DMS53 (cell line): ENCODE results near the gene RPE65.
"Not testable (repeated sequence)": the region's sequence is repeated elsewhere in the genome, so short reads cannot be mapped to it uniquely, and the experiment has no call there.

ENCODE experiments used
- DNase-seq: peaks from one replicate; lab custom pipeline; 2025; lab: John Stamatoyannopoulos, UW

RPE65 gene

GRCh38 chr1:68449901-68450300 is at the start of gene RPE65:
RPE65 (minus strand) TSS chr1:68449954; CDS start chr1:68449905, 49 bp downstream.
- DNase-seq, result no peak

- no peak for DNase-seq
Measured at GRCh38 chr1:68497358-68497698, 47.6 kb upstream of the RPE65 start.

GRCh38 chr1:68496680-68497357 is 47.1 kb upstream of the RPE65 start, which contains the start of gene DEPDC1:
DEPDC1 (minus strand) TSS chr1:68497082; CDS start chr1:68496999, 83 bp downstream.
- DNase-seq, result peak; percentile 99

- DNase-seq, result peak; percentile 64
Measured at GRCh38 chr1:68495968-68496679, 46.4 kb upstream of the RPE65 start.

GRCh38 chr1:68495532-68495931 is 45.8 kb upstream of the RPE65 start:
- peak; percentile 54 for DNase-seq

- DNase-seq, result no peak
Measured at GRCh38 chr1:68493193-68493592, 43.4 kb upstream of the RPE65 start.

GRCh38 chr1:68492255-68492654 is 42.5 kb upstream of the RPE65 start:
- DNase-seq, result not testable (repeated sequence)

GRCh38 chr1:68490046-68490651 is 40.4 kb upstream of the RPE65 start:
- DNase-seq, result no peak

- no peak for DNase-seq
Measured at GRCh38 chr1:68485431-68486022, 35.8 kb upstream of the RPE65 start.

GRCh38 chr1:68484618-68485017 is 34.9 kb upstream of the RPE65 start:
- no peak for DNase-seq

- no peak for DNase-seq
Measured at GRCh38 chr1:68481041-68481440, 31.3 kb upstream of the RPE65 start.

- no peak for DNase-seq
Measured at GRCh38 chr1:68479501-68479900, 29.7 kb upstream of the RPE65 start.

- DNase-seq, result no peak
Measured at GRCh38 chr1:68478662-68479061, 28.9 kb upstream of the RPE65 start.

- DNase-seq, result not testable (repeated sequence)
Measured at GRCh38 chr1:68476626-68477025, 26.9 kb upstream of the RPE65 start.

GRCh38 chr1:68473060-68473459 is 23.3 kb upstream of the RPE65 start:
- no peak for DNase-seq

- DNase-seq, result peak; percentile 69
Measured at GRCh38 chr1:68470388-68470970, 20.7 kb upstream of the RPE65 start.

- DNase-seq, result no peak
Measured at GRCh38 chr1:68464891-68465290, 15.1 kb upstream of the RPE65 start.

- no peak for DNase-seq
Measured at GRCh38 chr1:68460935-68461334, 11.2 kb upstream of the RPE65 start.

GRCh38 chr1:68459796-68460195 is 10.0 kb upstream of the RPE65 start:
- DNase-seq, result no peak

GRCh38 chr1:68459091-68459490 is 9.3 kb upstream of the RPE65 start:
- no peak for DNase-seq

- no peak for DNase-seq
Measured at GRCh38 chr1:68456202-68456601, 6.4 kb upstream of the RPE65 start.

GRCh38 chr1:68454534-68454933 is 4.8 kb upstream of the RPE65 start:
- DNase-seq, result peak; percentile 34
